SK-N-SH treated with all-trans-retinoic acid at 6 μM for 48 hours (cell line): ENCODE data around the gene POLG.

Experiments
- ATAC-seq: fragments of 200-7000 bp; cut with Tn5 transposase; 3 replicates; pipeline ENCODE4 v1.9.1; 2020; ENCODE audit warnings: mild to moderate bottlenecking, moderate library complexity
- ARNTL ChIP-seq: fragments of 450-650 bp; formaldehyde crosslinking; IDR thresholded peaks from 2 replicates; pipeline ENCODE4 v1.5.0; 2020; ENCODE audit warnings: low read depth, mild to moderate bottlenecking, moderate library complexity, borderline replicate concordance
- BACH2 ChIP-seq: fragments of 250-450 bp; sonication (Bioruptor Pico); IDR thresholded peaks from 2 replicates; pipeline ENCODE4 v1.9.0; 2021; ENCODE audit warnings: mild to moderate bottlenecking, borderline replicate concordance
- CSDC2 ChIP-seq: fragments of 250-450 bp; sonication (Bioruptor Pico); IDR thresholded peaks from 2 replicates; pipeline ENCODE4 v1.5.0; 2020; ENCODE audit warnings: mild to moderate bottlenecking, moderate library complexity
- ESRRG ChIP-seq: fragments of 250-450 bp; sonication (Bioruptor Pico); IDR thresholded peaks from 2 replicates; pipeline ENCODE4 v1.6.1; 2021; ENCODE audit warnings: mild to moderate bottlenecking
- GLIS3 ChIP-seq: fragments of 250-450 bp; sonication (Bioruptor Pico); IDR thresholded peaks from 2 replicates; pipeline ENCODE4 v1.5.0; 2020; ENCODE audit warnings: mild to moderate bottlenecking, moderate library complexity
- ISL1 ChIP-seq: fragments of 250-450 bp; sonication (Bioruptor Pico); IDR thresholded peaks from 2 replicates; pipeline ENCODE4 v2.1.2; 2022; ENCODE audit warnings: mild to moderate bottlenecking, moderate library complexity
- OSR1 ChIP-seq: fragments of 250-450 bp; sonication (Bioruptor Pico); IDR thresholded peaks from 2 replicates; pipeline ENCODE4 v1.8.0; 2022; ENCODE audit warnings: moderate library complexity, mild to moderate bottlenecking, inconsistent platforms
- PPARA ChIP-seq: fragments of 250-450 bp; sonication (Bioruptor Pico); IDR thresholded peaks from 2 replicates; pipeline ENCODE4 v1.5.0; 2020; ENCODE audit warnings: mild to moderate bottlenecking, borderline replicate concordance
- SNAI2 ChIP-seq: fragments of 250-450 bp; sonication (Bioruptor Pico); IDR thresholded peaks from 2 replicates; pipeline ENCODE4 v1.5.0; 2020; ENCODE audit warnings: mild to moderate bottlenecking, moderate library complexity
- TCF4 ChIP-seq: fragments of 250-450 bp; sonication (Bioruptor Pico); IDR thresholded peaks from 2 replicates; pipeline ENCODE4 v1.8.0; 2021; ENCODE audit warnings: mild to moderate bottlenecking, moderate library complexity, borderline replicate concordance
- TOX ChIP-seq: fragments of 250-450 bp; sonication (Bioruptor Pico); IDR thresholded peaks from 2 replicates; pipeline ENCODE4 v1.8.0; 2021; ENCODE audit warnings: mild to moderate bottlenecking, moderate library complexity, borderline replicate concordance
- ZFP3 ChIP-seq: fragments of 250-450 bp; sonication (Bioruptor Pico); IDR thresholded peaks from 2 replicates; pipeline ENCODE4 v1.5.0; 2020; ENCODE audit warnings: mild to moderate bottlenecking, moderate library complexity
- ZFP30 ChIP-seq: fragments of 450-650 bp; formaldehyde crosslinking; IDR thresholded peaks from 2 replicates; pipeline ENCODE4 v1.5.0; 2022; ENCODE audit warnings: mild to moderate bottlenecking, moderate library complexity
- ZNF565 ChIP-seq: fragments of 450-650 bp; formaldehyde crosslinking; conservative IDR thresholded peaks from 2 replicates; pipeline ENCODE4 v1.5.0; 2020; ENCODE audit warnings: low read depth, mild to moderate bottlenecking, moderate library complexity
- ZNF8 ChIP-seq: fragments of 450-650 bp; formaldehyde crosslinking; IDR thresholded peaks from 2 replicates; pipeline ENCODE4 v1.5.0; 2020; ENCODE audit warnings: mild to moderate bottlenecking, moderate library complexity
- TF ChIP-seq, protein P1 (sequence below): fragments of 250-450 bp; sonication (Bioruptor Pico); IDR thresholded peaks from 2 replicates; pipeline ENCODE4 v1.8.0; 2021; ENCODE audit warnings: low read depth, mild to moderate bottlenecking, moderate library complexity, borderline replicate concordance
- TF ChIP-seq, protein P2 (sequence below): fragments of 250-450 bp; sonication (Bioruptor Pico); IDR thresholded peaks from 2 replicates; pipeline ENCODE4 v1.5.1; 2020; ENCODE audit warnings: low read depth, mild to moderate bottlenecking, moderate library complexity
- TF ChIP-seq, protein P3 (sequence below): fragments of 250-450 bp; sonication (Bioruptor Pico); IDR thresholded peaks from 2 replicates; pipeline ENCODE4 v1.5.1; 2021; ENCODE audit warnings: mild to moderate bottlenecking, moderate library complexity

The POLG gene

DNA sequence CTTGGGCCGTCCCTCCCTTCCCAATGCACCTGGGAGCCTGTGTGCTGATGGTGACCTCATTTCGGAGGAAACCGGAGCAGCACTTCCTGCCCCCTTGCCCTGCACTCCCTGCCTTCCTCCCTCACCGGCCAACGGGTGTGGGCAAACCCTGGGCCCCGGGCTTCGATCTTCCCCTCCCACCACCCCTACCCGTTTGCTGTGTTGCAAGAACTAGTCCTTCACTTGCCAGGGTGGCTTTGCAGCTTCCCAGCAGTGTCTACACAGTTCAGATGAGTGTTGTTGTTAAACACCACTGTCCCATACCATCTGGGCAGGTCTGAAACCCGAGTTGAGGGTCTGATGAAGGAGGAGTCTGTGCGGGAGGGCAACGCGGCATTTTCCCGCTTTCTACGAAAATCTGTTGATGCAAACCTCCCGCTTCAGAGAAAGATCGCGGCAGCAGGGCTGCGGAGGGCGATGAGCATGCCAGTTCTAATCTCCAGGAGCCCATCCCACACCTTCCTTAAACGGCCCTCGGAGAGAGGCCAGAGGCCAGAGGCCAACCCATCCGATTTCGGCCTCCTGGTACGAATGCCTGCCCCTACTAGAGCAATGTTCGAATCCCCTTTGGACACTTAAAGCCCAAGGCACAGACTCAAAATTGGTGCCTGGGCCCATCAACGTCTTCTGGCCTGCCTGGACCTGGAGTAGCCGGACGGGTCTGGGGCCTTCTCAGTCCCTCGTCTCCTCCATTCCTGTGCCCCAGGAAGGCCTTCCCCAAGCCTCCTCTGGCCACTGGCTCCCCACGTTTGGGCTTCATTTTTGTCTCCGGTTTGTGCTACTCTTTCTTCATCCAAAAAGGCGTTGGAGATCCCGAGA lies 35.7 kb upstream of the POLG start:
- no peak for TF ChIP-seq BACH2 (CRISPR knock-in tag)
- TF ChIP-seq CSDC2 (CRISPR knock-in tag): no peak
- no peak for TF ChIP-seq TOX (CRISPR knock-in tag)
- TF ChIP-seq TCF4 (CRISPR knock-in tag): no peak
- no peak for TF ChIP-seq GLIS3 (CRISPR knock-in tag)
- no peak for TF ChIP-seq ARNTL (CRISPR knock-in tag)
- no peak for TF ChIP-seq ISL1
- TF ChIP-seq, protein P1, sequence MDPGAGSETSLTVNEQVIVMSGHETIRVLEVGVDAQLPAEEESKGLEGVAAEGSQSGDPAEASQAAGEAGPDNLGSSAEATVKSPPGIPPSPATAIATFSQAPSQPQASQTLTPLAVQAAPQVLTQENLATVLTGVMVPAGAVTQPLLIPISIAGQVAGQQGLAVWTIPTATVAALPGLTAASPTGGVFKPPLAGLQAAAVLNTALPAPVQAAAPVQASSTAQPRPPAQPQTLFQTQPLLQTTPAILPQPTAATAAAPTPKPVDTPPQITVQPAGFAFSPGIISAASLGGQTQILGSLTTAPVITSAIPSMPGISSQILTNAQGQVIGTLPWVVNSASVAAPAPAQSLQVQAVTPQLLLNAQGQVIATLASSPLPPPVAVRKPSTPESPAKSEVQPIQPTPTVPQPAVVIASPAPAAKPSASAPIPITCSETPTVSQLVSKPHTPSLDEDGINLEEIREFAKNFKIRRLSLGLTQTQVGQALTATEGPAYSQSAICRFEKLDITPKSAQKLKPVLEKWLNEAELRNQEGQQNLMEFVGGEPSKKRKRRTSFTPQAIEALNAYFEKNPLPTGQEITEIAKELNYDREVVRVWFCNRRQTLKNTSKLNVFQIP (CRISPR knock-in tag): no peak
- TF ChIP-seq, protein P2, sequence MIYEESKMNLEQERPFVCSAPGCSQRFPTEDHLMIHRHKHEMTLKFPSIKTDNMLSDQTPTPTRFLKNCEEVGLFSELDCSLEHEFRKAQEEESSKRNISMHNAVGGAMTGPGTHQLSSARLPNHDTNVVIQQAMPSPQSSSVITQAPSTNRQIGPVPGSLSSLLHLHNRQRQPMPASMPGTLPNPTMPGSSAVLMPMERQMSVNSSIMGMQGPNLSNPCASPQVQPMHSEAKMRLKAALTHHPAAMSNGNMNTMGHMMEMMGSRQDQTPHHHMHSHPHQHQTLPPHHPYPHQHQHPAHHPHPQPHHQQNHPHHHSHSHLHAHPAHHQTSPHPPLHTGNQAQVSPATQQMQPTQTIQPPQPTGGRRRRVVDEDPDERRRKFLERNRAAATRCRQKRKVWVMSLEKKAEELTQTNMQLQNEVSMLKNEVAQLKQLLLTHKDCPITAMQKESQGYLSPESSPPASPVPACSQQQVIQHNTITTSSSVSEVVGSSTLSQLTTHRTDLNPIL: no peak
- TF ChIP-seq OSR1: no peak
- no peak for TF ChIP-seq ESRRG (CRISPR knock-in tag)
- no peak for TF ChIP-seq SNAI2
- TF ChIP-seq, protein P3, sequence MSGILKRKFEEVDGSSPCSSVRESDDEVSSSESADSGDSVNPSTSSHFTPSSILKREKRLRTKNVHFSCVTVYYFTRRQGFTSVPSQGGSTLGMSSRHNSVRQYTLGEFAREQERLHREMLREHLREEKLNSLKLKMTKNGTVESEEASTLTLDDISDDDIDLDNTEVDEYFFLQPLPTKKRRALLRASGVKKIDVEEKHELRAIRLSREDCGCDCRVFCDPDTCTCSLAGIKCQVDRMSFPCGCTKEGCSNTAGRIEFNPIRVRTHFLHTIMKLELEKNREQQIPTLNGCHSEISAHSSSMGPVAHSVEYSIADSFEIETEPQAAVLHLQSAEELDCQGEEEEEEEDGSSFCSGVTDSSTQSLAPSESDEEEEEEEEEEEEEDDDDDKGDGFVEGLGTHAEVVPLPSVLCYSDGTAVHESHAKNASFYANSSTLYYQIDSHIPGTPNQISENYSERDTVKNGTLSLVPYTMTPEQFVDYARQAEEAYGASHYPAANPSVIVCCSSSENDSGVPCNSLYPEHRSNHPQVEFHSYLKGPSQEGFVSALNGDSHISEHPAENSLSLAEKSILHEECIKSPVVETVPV (CRISPR knock-in tag): no peak
- ATAC-seq: no peak

DNA sequence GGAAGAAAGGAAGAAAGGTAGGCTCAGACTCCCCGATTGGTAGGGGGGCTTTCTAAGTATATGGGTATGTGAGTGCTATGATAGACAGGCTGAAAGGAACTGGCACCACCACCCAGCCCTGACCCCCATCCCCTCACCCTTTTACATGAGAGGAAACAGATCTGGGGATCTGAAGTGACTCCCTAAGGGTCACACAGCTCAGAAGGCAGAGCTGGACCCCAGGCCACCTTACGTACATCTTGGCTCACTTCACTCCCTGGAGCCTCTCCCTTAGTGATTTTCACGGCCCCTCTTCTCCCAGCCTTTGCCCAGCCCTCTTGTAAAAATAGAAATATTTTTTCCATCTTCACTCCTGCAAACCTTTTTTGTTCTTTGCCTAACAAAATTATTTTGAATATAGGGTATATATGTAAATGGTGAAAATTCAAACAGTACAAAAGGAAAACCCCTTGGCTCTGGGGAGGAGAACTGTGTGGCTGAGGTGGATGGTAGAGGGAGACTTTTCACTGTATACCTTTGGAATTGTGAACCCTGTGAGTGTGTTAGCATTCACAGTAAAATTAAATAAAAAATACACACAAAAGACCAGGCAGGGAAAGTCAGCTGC lies 34.8 kb upstream of the POLG start:
- TF ChIP-seq ESRRG (CRISPR knock-in tag): no peak
- no peak for TF ChIP-seq ZFP3 (CRISPR knock-in tag)
- TF ChIP-seq, protein P3 (CRISPR knock-in tag): no peak
- TF ChIP-seq GLIS3 (CRISPR knock-in tag): no peak
- no peak for TF ChIP-seq ARNTL (CRISPR knock-in tag)
- TF ChIP-seq ZNF565 (CRISPR knock-in tag): no peak
- TF ChIP-seq ISL1: no peak
- TF ChIP-seq, protein P1 (CRISPR knock-in tag): no peak
- TF ChIP-seq BACH2 (CRISPR knock-in tag): no peak
- TF ChIP-seq, protein P2: no peak
- TF ChIP-seq PPARA (CRISPR knock-in tag): no peak
- TF ChIP-seq, all 23 proteins: peak for 0
- ATAC-seq: no peak

DNA sequence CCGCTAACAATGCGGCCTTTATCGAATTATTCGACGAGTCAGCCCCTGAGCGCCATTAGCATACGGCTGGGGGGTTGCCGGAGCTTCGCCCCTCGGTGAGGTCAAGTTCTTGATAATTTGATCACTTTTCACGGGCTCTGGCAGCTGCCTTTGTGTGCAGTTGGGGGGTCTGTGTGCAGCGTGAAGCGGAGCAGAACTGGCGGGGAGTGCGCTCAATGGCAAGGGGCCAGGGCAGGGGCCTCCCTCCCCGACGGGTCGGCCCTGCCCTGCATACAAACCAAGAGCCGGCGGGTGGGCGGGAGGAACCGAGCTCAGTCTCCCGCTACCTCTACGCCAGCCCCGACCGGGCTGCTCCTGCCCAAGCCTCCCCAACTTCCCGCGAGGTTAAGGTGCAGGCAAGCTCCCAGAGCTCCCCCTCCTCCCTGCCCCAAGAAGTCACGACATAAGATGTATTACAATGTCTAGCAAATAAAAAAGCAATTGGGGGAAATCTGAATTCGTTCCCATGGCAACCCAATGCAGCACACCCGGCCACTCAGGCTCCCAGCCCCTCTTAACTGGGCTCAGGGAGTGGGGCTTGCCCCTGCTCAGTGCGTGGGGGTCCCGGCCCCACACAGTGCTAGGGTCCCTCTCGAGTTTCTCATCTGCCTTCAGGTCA lies 34.1 kb upstream of the POLG start:
- ATAC-seq: no peak
- no peak for TF ChIP-seq OSR1
- no peak for TF ChIP-seq SNAI2
- TF ChIP-seq ZFP3 (CRISPR knock-in tag): no peak
- TF ChIP-seq ESRRG (CRISPR knock-in tag): no peak
- no peak for TF ChIP-seq PPARA (CRISPR knock-in tag)
- TF ChIP-seq CSDC2 (CRISPR knock-in tag): no peak
- no peak for TF ChIP-seq ZNF8 (CRISPR knock-in tag)
- TF ChIP-seq ZFP30 (CRISPR knock-in tag): no peak
